GM12864 (cell line): ENCODE results near the gene JOSD2.

ENCODE experiments used
- DNase-seq: peaks from one replicate; pipeline ENCODE4 v3.0.0-alpha.2; 2011; ENCODE audit warnings: low read depth
- H3K4me3 ChIP-seq: 2 replicates; pipeline ENCODE4 v1.5.1; 2011; ENCODE audit warnings: mild to moderate bottlenecking, low read depth, low read length, control low read depth
- TF ChIP-seq, protein P1 (sequence below): IDR thresholded peaks from 2 replicates; pipeline ENCODE4 v1.5.1; 2011; ENCODE audit warnings: low read depth, mild to moderate bottlenecking, moderate library complexity, low read length, control low read depth, inconsistent platforms; ENCODE audit errors: missing control alignments

The JOSD2 gene

DNA sequence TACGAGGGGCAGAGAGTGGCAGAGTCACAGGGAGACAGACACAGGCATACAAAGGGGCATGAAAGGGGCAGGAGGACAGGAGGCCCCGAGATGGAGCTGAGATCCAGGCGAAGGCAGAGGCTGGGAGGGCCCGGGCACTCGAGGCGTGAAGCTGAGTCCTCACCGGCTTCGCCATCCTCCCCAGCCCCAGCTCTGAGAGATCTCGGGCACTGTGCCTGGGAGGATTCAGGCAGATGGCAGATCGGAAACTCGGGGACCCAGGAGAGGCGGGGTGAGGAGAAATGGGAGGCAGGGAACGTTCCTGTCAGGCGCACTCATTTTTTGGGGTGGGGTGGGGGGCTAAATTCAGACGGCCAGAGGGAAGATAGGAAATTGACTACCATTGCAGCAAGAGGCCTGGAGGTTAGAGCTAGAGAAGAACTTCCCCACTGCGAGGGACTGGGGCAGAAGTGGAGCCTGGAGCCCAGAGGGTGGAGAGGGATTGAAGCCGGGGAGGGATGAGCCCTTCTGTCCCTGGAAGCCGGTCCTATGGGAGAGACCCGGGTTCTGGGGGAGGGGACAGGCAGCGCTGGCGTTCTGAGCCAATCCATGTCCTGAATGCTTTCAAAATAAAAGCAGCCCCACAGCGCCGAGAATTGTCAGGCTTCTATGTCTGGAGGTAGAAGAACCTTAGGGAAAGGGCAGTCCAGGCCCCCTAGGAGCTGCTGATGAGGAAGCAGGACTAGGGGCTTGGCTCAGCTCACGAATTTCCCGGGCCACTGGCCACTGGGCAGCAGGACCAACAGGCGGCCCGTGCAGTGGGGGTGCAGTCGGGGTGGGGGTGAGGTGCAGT is 44.7 kb upstream of the JOSD2 start:
- H3K4me3 ChIP-seq = no peak overlapping the region
- DNase-seq = no peak
- TF ChIP-seq, protein P1, sequence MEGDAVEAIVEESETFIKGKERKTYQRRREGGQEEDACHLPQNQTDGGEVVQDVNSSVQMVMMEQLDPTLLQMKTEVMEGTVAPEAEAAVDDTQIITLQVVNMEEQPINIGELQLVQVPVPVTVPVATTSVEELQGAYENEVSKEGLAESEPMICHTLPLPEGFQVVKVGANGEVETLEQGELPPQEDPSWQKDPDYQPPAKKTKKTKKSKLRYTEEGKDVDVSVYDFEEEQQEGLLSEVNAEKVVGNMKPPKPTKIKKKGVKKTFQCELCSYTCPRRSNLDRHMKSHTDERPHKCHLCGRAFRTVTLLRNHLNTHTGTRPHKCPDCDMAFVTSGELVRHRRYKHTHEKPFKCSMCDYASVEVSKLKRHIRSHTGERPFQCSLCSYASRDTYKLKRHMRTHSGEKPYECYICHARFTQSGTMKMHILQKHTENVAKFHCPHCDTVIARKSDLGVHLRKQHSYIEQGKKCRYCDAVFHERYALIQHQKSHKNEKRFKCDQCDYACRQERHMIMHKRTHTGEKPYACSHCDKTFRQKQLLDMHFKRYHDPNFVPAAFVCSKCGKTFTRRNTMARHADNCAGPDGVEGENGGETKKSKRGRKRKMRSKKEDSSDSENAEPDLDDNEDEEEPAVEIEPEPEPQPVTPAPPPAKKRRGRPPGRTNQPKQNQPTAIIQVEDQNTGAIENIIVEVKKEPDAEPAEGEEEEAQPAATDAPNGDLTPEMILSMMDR = no peak

DNA sequence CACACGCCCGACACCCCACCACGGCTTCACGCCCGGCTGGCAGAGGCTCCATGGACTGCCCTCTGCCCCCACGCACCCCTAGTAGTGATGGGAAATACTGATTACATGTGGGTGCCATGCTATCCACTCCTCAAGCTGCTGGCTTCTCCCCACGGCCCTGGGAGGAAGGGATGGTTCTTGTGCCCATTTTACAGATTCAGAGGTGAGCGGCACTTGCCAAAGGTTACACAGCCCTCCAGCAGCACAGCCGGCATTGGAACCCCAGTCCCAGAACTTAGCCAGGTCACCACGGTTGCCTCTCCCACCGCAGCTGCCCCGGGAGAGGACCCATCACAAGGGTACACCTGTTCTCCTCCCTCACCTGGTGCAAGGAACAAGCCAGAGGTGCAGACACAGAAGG is 44.0 kb upstream of the JOSD2 start:
- no peak overlapping the region for H3K4me3 ChIP-seq
- TF ChIP-seq, protein P1 = no peak

DNA sequence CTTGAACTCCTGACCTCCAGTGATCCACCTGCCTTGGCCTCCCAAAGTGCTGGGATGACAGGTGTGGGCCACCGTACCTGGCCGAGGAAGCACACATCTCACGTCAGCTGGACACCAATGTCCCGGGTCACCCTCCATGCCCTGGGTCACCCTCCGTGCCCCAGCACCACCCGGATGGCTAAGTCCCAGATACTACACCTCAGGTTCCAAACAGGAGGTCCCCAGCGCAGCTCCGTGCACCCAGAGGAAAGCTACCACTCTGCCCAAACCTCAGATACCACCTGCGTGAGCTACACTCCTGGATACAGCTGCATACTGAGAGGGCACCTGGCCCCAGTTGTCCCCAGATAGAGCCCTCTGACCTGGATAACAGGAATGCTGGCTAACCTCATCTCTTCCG is 43.2 kb upstream of the JOSD2 start:
- DNase-seq = no peak
- TF ChIP-seq, protein P1 = no peak
- H3K4me3 ChIP-seq = no peak overlapping the region

More for the DNA sequence above, 44.0 kb upstream of the JOSD2 start:
- DNase-seq = no peak

DNA sequence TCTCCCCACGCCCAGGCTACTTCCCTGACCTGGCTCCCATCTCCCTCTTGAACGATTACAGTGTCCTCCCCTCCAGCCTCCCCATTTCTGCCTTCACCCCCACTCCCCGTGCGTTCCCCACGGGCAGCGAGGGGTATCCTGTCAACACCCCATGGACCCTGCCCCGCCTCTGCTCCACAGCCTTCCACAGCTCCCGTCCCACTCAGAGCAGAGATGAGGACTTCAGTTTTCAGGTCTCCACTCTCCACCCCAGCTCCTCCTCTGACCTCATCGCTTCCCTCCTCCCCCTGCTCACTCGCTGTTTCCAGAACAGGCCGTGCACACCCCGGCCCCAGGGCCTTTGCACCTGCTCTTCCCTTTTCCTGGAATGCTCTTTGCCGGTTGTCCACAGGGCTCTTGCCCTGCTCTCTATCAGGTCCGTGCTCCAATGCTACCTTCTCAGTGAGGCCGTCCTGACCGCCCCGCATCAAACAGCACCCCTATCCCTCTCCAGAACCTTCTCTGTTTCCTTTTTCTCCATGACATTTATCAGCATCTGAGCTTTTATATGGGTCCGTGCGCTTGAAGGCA is 42.2 kb upstream of the JOSD2 start:
- no peak for DNase-seq
- TF ChIP-seq, protein P1 = no peak
- H3K4me3 ChIP-seq = no peak overlapping the region

DNA sequence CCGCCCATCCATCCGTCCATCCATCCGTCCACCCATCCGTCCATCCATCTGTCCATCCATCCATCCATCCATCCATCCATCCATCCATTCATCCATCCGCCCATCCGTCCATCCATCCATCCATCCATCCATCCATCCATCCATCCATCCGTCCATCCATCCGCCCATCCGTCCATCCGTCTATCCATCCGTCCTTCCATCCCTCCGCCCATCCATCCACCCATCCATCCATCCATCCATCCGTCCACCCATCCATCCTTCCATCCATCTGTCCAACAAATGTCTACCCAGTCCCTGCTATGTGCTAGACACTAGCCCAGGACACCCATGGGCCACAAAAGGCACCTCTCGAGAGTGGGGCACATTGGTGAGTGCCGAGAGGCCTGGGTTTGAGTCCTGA is 41.5 kb upstream of the JOSD2 start:
- TF ChIP-seq, protein P1 = no peak
- DNase-seq = no peak
- H3K4me3 ChIP-seq = no peak overlapping the region

DNA sequence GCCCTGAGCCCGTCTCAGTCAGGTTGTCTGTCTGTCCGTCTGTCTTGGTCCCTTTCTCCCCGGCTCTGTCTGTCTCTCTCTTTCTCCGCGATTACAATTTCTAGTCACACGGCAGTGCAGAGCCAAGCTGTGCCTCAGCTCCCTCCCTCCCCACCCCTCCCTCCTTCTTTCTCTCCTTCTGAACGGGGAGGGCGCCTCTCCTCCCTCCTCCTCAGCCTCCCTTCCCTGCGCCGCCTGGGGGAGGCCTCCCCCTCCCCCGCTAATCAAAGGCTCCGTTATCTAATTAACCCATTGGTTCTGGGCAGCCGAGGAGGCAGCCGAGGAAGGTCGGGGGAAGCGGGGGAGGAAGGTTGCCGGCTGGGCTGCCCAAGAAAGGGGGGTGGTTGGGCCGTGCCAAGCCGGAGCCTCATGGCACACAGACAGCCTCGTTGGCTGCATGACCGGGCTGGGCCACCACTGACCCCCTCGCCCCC is 40.8 kb upstream of the JOSD2 start:
- H3K4me3 ChIP-seq = no peak overlapping the region
- TF ChIP-seq, protein P1 = no peak
- DNase-seq = no peak
